ENCODE data around the gene VSIG8. TPM values are rescaled to one million over a fixed set of nuclear protein-coding genes. Genes with fewer than 3 reads are reported as not detected.

The VSIG8 gene
- total and polyA plus RNA-seq, 2 of the 8 experiments (the other 6 are each of a cell fraction or from before 2014, with no cell fraction given): not detected

DNA sequence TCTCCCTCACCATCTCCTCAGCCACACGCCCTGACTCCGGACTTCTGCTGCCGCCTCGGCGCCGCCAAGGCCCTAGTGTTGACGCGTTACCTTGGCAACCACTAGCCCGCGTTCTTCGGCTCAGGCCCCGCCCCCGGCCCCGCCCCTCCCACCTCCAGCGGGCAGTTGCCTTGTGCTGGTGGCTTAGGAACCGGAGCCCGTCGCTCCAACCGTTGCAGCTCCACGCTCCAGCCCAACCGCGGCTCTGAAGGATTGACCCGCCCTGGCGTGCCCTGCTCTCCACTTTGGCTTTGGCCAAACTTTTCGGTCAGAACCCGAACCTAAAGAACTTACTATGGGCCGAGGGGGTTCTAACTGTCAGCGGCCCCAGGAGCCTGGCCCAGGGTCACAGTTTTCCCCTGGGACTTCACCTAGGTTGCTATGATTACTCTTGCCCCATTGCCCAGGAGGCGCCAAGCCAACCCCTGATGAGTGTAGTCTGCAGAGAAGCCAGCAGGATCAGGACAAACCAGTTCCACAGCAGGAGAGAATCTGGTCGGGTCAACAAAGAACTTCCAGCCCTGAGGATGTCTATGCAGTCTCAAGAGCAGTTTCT lies 37.7 kb upstream of the VSIG8 start, which contains the start of gene CFAP45:
CFAP45 (minus strand) TSS at position 80 of the 595 bp plus-strand sequence; CDS start at position 13, 67 bp downstream.
- Histone ChIP-seq H3K27ac (ENCODE audit: low read depth, low read length) (peak within 1 kb of the TSS; percentile 27; the same call in 1 of the 2 replicates), H3K79me1 (ENCODE audit: low read depth, low read length) (no peaks in the 10 kb centered on the region), H4K20me1 (replicated peaks in 1 of 2; ENCODE audit: control insufficient read depth in 1 of 2, insufficient read depth in 2 of 2, low read length in 2 of 2) (no peaks in the 10 kb centered on the region), H2AFZ (ENCODE audit: low read length) (peak within 1 kb of the TSS; percentile 7), H3K23ac (ENCODE audit: insufficient read length) (no peak within 1 kb of the TSS), H3K18ac (ENCODE audit: extremely low read depth, low read length) (no peak within 1 kb of the TSS), H3K56ac (replicated peaks; ENCODE audit: insufficient read length, low read depth, low read length) (no peak within 1 kb of the TSS), H4K5ac (ENCODE audit: insufficient read length, low read depth, low read length) (no peak within 1 kb of the TSS), H3K79me2 (ENCODE audit: control insufficient read depth in 1 of 2, insufficient read depth in 2 of 2, low read length in 2 of 2) (no peaks in the 10 kb centered on the region), H2BK5ac (ENCODE audit: low read depth, low read length) (no peak within 1 kb of the TSS), H2BK20ac (ENCODE audit: low read length) (no peak within 1 kb of the TSS), H2BK120ac (replicated peaks; ENCODE audit: low read depth, low read length) (no peak within 1 kb of the TSS), H3K4me2 (ENCODE audit: insufficient read depth in 1 of 2, low read depth in 2 of 2, low read length in 2 of 2) (peak within 1 kb of the TSS; percentile 42 to 69), H2BK15ac (ENCODE audit: low read length) (no peak within 1 kb of the TSS), H3K23me2 (ENCODE audit: low read depth, low read length) (peaks cover 3% of the 10 kb centered on the region; the same call in 1 of the 2 replicates), H3K14ac (ENCODE audit: insufficient read length) (no peak within 1 kb of the TSS), H3K4me1 (replicated peaks in 1 of 4; ENCODE audit: control insufficient read depth in 3 of 4, insufficient read depth in 4 of 4, low read length in 3 of 4) (peaks cover 6 to 12% (median 7%) of the 10 kb centered on the region in 4 experiments), H3K4me3 (ENCODE audit: extremely low read depth in 1 of 4, insufficient read depth in 2 of 4, low read depth in 3 of 4, low read length in 4 of 4) (peak within 1 kb of the TSS in 1 of 4 experiments; percentile 47; a peak in 4 of 8 replicates), H2BK12ac (ENCODE audit: low read depth, low read length) (0 out of 2 replicates have a peak within 1 kb of the TSS, but pooled peaks have one; percentile 3), H3K36me3 (ENCODE audit: control insufficient read depth in 2 of 4, insufficient read depth in 4 of 4, low read length in 3 of 4) (no peaks in the 10 kb centered on the region), H4K91ac (replicated peaks; ENCODE audit: insufficient read length, low read length) (no peak within 1 kb of the TSS), H3K4ac (replicated peaks; ENCODE audit: insufficient read length, low read depth, low read length) (no peak within 1 kb of the TSS), H3K9me3 (ENCODE audit: insufficient read depth in 2 of 2, low read depth in 1 of 2, low read length in 1 of 2) (no peaks in the 10 kb centered on the region), H3K9ac (replicated peaks in 1 of 4; ENCODE audit: extremely low read depth in 1 of 4, low read depth in 3 of 4, low read length in 3 of 4) (peak within 1 kb of the TSS in 1 of 4 experiments; percentile 31; a peak in 2 of 7 replicates), H2AK5ac (ENCODE audit: low read depth, low read length) (no peak within 1 kb of the TSS), H4K8ac (ENCODE audit: extremely low read depth, insufficient read depth, low read length) (peak within 1 kb of the TSS; percentile 82), H3K27me3 (replicated peaks in 1 of 4; ENCODE audit: control insufficient read depth in 3 of 4, extremely low read depth in 1 of 4, insufficient read depth in 3 of 4, low read length in 3 of 4) (peaks cover 1 to 9% (median 7%) of the 10 kb centered on the region in 4 experiments; a peak in 5 of 7 replicates)
- ChIA-PET CTCF (ENCODE audit: partially characterized antibody) (interaction anchor here (0.6 to 1.6 kb wide), 14 partner anchors 8 to 146 kb away, joined by 3 to 15 read pairs (median 4); partner anchors contain the start of gene TAGLN2), POLR2A (ENCODE audit: partially characterized antibody) (interaction anchor here (0.6 to 2.5 kb wide), 8 partner anchors 14 to 66 kb away, joined by 3 to 11 read pairs (median 4); no protein-coding TSS in a partner anchor)
- WGBS, 2 experiments (ENCODE audit: extremely low coverage in 1 of 2, insufficient coverage in 1 of 2, insufficient read length in 1 of 2, insufficient replicate concordance in 2 of 2, low coverage in 1 of 2, low lambda C conversion rate in 2 of 2, missing lambda C conversion rate in 1 of 2): 6% methylated on average over 29 of the region's 30 CpGs; no CpG with 5 or more reads in 1 of the 2 experiments
- DNase-seq (ENCODE audit: low read depth in 1 of 2, low spot score in 2 of 2) (peak in 1 of 2 experiments; percentile 79), FAIRE-seq (no peak)
